Measurements from ENCODE around the gene KCNS1.
"Not testable (repeated sequence)": the region's sequence is repeated elsewhere in the genome, so short reads cannot be mapped to it uniquely, and the experiment has no call there.

The KCNS1 gene, protein sequence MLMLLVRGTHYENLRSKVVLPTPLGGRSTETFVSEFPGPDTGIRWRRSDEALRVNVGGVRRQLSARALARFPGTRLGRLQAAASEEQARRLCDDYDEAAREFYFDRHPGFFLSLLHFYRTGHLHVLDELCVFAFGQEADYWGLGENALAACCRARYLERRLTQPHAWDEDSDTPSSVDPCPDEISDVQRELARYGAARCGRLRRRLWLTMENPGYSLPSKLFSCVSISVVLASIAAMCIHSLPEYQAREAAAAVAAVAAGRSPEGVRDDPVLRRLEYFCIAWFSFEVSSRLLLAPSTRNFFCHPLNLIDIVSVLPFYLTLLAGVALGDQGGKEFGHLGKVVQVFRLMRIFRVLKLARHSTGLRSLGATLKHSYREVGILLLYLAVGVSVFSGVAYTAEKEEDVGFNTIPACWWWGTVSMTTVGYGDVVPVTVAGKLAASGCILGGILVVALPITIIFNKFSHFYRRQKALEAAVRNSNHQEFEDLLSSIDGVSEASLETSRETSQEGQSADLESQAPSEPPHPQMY

GRCh38 chr20:45100563-45101245 lies at the start of gene KCNS1:
TSS of gene KCNS1 (minus strand) at chr20:45101127. CDS start at chr20:45099236, 1,891 bp downstream.
- no peak for DNase-seq (ENCODE audit: low read depth in 2 of 2)

GRCh38 chr20:45149062-45149461 lies 48.1 kb upstream of the KCNS1 start:
- no peak for DNase-seq (ENCODE audit: low read depth in 2 of 2)

GRCh38 chr20:45140836-45141235 lies 39.9 kb upstream of the KCNS1 start:
- DNase-seq (ENCODE audit: low read depth in 2 of 2) = no peak

DNA sequence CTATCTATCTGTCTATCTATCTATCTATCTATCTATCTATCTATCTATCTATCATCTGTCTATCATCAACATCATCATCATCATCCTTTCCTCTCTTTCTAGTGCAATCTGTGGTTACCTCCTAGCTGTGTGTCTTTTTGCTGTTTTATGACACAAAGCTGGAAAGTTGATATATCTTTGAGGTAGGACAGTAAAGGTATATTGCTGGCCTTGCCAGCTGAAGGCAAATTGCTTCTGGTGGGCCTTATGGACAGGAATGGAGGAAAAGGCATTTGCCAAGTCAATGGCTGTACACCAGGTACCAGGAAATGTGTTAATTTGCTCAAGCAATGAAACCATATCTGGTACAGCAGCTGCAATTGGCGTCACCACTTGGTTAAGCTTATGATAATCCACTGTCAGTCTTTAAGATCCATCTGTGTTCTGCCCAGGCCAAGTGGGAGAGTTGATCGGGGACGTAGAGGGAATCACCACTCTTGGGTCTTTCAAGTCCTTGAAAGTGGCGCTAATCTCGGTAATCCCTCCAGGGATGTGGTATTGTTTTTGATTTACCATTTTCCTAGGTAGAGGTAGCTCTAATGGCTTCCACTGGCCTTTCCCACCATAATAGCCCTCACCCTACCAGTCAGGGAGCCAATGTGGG lies 38.9 kb upstream of the KCNS1 start:
- not testable (repeated sequence) for DNase-seq (ENCODE audit: low read depth in 2 of 2)

GRCh38 chr20:45138561-45139300 lies 37.8 kb upstream of the KCNS1 start:
- peak; percentile 66 to 82 for DNase-seq (ENCODE audit: low read depth in 2 of 2)

GRCh38 chr20:45136911-45137310 lies 36.0 kb upstream of the KCNS1 start:
- no peak for DNase-seq (ENCODE audit: low read depth in 2 of 2)

GRCh38 chr20:45128099-45128498 lies 27.2 kb upstream of the KCNS1 start:
- DNase-seq (ENCODE audit: low read depth in 2 of 2) = no peak

GRCh38 chr20:45124365-45124764 lies 23.4 kb upstream of the KCNS1 start, which contains the start of gene WFDC12:
TSS of gene WFDC12 (minus strand) at chr20:45124465. CDS start at chr20:45124447, 18 bp downstream.
- DNase-seq (ENCODE audit: low read depth in 2 of 2) = no peak

DNA sequence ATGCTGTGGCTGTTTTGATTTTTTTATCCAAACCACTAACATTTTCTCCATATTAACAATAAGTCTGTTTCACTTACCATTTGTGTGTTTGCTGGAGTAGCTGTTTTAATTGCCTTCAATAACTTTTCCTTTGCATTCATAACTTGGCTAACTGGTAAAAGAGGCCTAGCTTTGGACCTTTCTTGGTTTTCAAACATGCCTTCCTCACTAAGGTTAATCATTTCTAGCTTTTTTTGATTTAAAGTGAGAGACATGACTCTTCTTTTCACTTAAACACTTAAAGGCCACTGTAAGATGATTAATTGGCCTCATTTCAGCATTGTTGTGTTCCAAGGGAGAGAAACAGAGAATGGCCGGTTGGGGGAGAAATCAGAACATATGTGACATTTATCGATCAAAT lies 20.5 kb upstream of the KCNS1 start:
- no peak for DNase-seq (ENCODE audit: low read depth in 2 of 2)

DNA sequence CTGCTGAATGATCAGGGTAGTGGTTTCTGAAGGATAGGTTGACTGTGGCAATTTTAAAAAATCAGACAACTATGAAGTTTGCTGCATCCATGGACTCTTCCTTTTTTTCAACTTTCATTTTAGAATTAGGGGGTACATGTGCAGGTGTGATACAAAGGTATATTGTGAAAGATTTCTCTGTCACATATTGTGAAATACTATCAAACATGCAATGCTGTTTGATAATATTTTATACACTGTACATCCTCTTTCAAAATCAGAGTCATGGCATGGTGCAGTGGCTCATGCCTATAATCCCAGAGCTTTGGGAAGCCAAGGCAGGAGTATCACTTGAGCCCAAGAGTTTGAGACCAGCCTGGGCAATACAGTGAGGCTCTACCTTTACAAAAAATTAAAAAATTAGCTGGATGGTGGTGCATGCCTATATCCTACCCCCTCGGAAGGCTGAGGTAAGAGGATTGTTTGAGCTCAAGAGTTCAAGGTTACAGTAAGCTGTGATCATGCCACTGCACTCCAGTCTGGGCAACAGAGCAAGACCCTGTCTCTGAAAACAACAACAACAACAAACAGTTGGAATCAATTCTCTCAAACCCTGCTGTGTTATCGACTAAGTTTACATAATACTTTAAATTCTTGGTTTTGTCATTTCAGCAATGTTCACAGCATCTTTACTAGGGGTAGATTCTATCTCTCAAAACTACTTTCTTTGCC lies 18.8 kb upstream of the KCNS1 start:
- DNase-seq (ENCODE audit: low read depth in 2 of 2) = no peak

- DNase-seq (ENCODE audit: low read depth in 2 of 2) = no peak
Observed at GRCh38 chr20:45118028-45118427, 17.1 kb upstream of the KCNS1 start.

GRCh38 chr20:45117581-45117980 lies 16.7 kb upstream of the KCNS1 start:
- DNase-seq (ENCODE audit: low read depth in 2 of 2) = no peak

DNA sequence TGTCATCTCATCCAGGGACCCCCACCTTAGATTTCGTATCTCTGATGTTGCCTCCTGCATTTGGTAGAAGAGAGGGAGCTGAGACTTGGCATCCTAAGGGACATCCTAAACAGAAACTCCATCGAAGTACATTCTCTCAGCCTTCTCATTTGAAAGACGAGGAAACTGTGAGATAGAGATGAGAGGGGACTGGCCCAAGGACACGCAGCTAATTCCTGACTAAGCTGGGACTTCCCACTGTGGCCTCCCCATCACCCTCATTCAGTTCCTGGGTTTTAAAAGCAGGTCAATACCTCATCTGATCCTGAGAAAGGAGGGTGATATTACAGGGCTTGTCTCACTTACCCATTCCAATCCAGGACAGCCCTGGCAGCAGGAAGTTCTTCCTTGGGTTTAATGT lies 14.9 kb upstream of the KCNS1 start:
- no peak for DNase-seq (ENCODE audit: low read depth in 2 of 2)

DNA sequence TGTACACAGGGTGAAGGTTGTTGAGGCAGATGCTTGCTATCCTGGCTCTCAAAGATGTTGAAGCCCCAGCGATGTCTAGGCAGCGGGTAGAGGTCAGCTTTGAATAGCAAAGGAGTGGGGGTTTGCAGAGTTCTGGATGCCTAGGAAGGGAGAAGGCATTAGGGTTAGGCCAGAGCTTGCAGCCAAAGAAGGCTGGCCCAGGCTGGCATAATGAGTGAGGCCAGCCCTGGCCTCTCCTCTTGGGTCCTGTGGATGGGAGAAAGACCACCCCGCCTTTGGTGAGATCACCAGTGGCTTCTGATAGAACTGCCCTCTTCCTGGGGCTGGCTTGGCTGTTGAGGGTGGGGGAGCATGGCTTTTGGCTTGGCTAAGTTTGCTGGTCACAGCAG lies 14.5 kb upstream of the KCNS1 start:
- no peak for DNase-seq (ENCODE audit: low read depth in 2 of 2)

DNA sequence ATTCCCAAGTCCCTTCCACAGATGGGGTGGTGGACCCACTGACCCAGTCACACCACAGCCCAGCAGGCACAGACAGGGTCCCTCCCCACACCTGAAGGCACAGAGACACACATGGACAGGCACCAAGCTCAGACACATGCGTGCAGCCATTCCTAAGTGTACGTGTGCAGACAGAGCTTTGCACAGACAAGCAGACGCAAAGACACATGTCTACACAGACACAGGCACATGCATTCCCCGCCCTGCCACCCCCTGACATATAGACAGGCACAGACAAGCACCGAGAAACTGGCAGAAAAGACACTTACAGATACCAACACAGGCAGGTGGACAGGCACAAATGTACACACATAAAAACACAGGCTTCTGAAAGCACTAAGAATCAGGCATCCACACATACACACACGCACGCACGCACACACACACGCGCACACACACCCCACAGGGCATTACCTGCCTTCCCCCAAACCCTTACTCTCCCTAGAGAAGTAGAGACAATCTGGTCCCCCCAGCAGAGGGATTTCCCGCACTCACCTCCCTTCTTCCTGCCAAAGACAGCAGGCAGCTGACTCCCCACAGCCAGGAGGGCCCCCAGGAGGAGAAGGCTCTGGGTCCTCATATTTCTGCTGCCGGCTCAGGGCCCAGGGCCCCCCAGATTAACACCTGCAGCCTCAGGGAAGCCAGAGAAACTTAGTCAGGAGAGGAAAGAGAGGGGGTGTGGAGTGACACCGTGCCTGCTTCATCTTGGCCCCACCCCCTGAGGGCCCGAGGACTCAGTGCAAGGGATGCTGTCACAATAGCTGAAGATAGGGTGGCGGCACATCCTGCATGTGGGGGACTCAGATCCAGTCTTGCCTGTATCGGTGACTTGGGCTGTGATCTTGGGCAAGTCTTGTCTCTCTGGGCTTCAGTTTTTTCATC lies 13.8 kb upstream of the KCNS1 start, which contains the start of gene WFDC5:
Gene WFDC5 (minus strand): TSS at position 710 of the 921 bp plus-strand sequence. CDS start 91 bp downstream, at position 619.
- DNase-seq (ENCODE audit: low read depth in 2 of 2) = no peak

- DNase-seq (ENCODE audit: low read depth in 2 of 2) = no peak
Observed at GRCh38 chr20:45113865-45114264, 12.9 kb upstream of the KCNS1 start.

DNA sequence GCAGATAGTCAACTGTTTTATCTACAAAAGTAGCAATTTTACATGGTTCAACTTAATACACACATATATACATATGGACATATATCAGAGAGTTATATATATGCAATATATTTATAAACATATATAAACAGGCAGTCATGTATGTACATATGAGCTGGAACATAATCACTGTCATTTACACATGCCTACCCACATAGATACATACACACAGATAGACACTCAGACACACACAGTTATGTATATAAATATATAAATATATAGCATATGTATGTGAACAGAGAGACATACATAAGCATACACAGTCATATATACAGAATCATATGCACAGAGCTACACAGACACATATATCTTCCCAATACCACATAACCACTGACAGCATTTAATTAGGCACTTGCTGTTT lies 11.8 kb upstream of the KCNS1 start:
- DNase-seq (ENCODE audit: low read depth in 2 of 2) = no peak

GRCh38 chr20:45111799-45112471 lies 11.0 kb upstream of the KCNS1 start:
- no peak for DNase-seq (ENCODE audit: low read depth in 2 of 2)

GRCh38 chr20:45111285-45111684 lies 10.4 kb upstream of the KCNS1 start:
- DNase-seq (ENCODE audit: low read depth in 2 of 2) = no peak

Measured in stimulated activated CD8-positive, alpha-beta memory T cell treated with anti-CD3 and anti-CD28 coated beads, Interleukin-2, amount 100 ng/mL, for 48 hours (primary cell).